HepG2 (cell line): Measurements from ENCODE around the gene CARMIL3. TPM values are rescaled to one million over a fixed set of nuclear protein-coding genes. Genes with fewer than 3 reads are reported as not detected.
A peak's percentile ranks its signal among the peaks of the same experiment; 100 is the strongest.

Source experiments
- AHDC1 ChIP-seq: sonication (generic); formaldehyde crosslinking; IDR thresholded peaks from 2 replicates; pipeline ENCODE4 v1.5.1; 2020; ENCODE audit warnings: mild to moderate bottlenecking, missing genetic modification reagents, borderline replicate concordance
- CHD4 ChIP-seq: fragments of 200-600 bp; sonication (generic); IDR thresholded peaks from 2 replicates; pipeline ENCODE4 v1.7.0; 2017; ENCODE audit warnings: mild to moderate bottlenecking, low read length, borderline replicate concordance
- EZH2 ChIP-seq: conservative IDR thresholded peaks from 2 replicates; pipeline ENCODE4 v1.6.1; 2012; ENCODE audit warnings: mild to moderate bottlenecking, low read depth, low read length, moderate library complexity
- HNRNPK ChIP-seq: fragments of 200-400 bp; formaldehyde crosslinking; IDR thresholded peaks from 2 replicates; pipeline ENCODE4 v1.6.1; 2018; ENCODE audit warnings: low read length, low read depth, moderate library complexity, mild to moderate bottlenecking; ENCODE audit not compliant: poor library complexity, severe bottlenecking
- HNRNPL ChIP-seq: fragments of 200-400 bp; formaldehyde crosslinking; IDR thresholded peaks from 2 replicates; pipeline ENCODE4 v1.6.1; 2017; ENCODE audit warnings: mild to moderate bottlenecking, low read depth, low read length
- KAT7 ChIP-seq: IDR thresholded peaks from 2 replicates; pipeline ENCODE4 v1.6.1; 2018; ENCODE audit warnings: borderline replicate concordance, missing compliant biosample characterization
- NFKB2 ChIP-seq: sonication (generic); formaldehyde crosslinking; IDR thresholded peaks from 2 replicates; pipeline ENCODE4 v1.4.0; 2020; ENCODE audit warnings: missing genetic modification reagents, borderline replicate concordance
- POLR2G ChIP-seq: fragments of 200-400 bp; formaldehyde crosslinking; IDR thresholded peaks from 2 replicates; pipeline ENCODE4 v1.6.1; 2018; ENCODE audit warnings: mild to moderate bottlenecking, low read depth, low read length, moderate library complexity
- PRDM15 ChIP-seq: sonication (generic); formaldehyde crosslinking; IDR thresholded peaks from 2 replicates; pipeline ENCODE4 v1.4.0; 2020; ENCODE audit warnings: missing genetic modification reagents
- SETDB1 ChIP-seq: sonication (generic); formaldehyde crosslinking; IDR thresholded peaks from 2 replicates; pipeline ENCODE4 v1.5.1; 2020; ENCODE audit warnings: missing genetic modification reagents, mild to moderate bottlenecking, borderline replicate concordance
- SPEN ChIP-seq: sonication (generic); formaldehyde crosslinking; IDR thresholded peaks from 2 replicates; pipeline ENCODE4 v1.5.1; 2020; ENCODE audit warnings: low read depth, mild to moderate bottlenecking, missing genetic modification reagents
- TCF12 ChIP-seq, 2 experiments: fragments of 450-650 bp in 1 of 2; sonication (generic) in 1 of 2; formaldehyde crosslinking in 1 of 2; IDR thresholded peaks; 2 replicates each; pipeline versions ENCODE4 v1.6.1 to v1.8.0; 2017 to 2022; ENCODE audit warnings: antibody characterized with exemption in 1 of 2, mild to moderate bottlenecking in 1 of 2, missing genetic modification reagents in 1 of 2, moderate library complexity in 1 of 2
- TEAD3 ChIP-seq: optimal IDR thresholded peaks from 2 replicates; pipeline ENCODE3; 2016; ENCODE audit warnings: borderline replicate concordance
- YEATS2 ChIP-seq: sonication (generic); formaldehyde crosslinking; IDR thresholded peaks from 2 replicates; pipeline ENCODE4 v1.4.0; 2020; ENCODE audit warnings: missing genetic modification reagents, borderline replicate concordance
- ZBTB20 ChIP-seq: sonication (generic); formaldehyde crosslinking; IDR thresholded peaks from 2 replicates; pipeline ENCODE4 v1.8.1; 2023; ENCODE audit warnings: missing genetic modification reagents, low read depth, mild to moderate bottlenecking, borderline replicate concordance
- ZBTB37 ChIP-seq: sonication (generic); formaldehyde crosslinking; IDR thresholded peaks from 2 replicates; pipeline ENCODE4 v1.4.0; 2020; ENCODE audit warnings: mild to moderate bottlenecking, missing genetic modification reagents
- ZNF251 ChIP-seq: sonication (generic); formaldehyde crosslinking; IDR thresholded peaks from 2 replicates; pipeline ENCODE4 v1.9.0; 2021; ENCODE audit warnings: mild to moderate bottlenecking, missing genetic modification reagents
- ZNF781 ChIP-seq: sonication (generic); formaldehyde crosslinking; IDR thresholded peaks from 2 replicates; pipeline ENCODE4 v1.5.1; 2020; ENCODE audit warnings: borderline replicate concordance, mild to moderate bottlenecking, missing genetic modification reagents; ENCODE audit errors: not compliant biosample characterization
- ZNF891 ChIP-seq: sonication (generic); formaldehyde crosslinking; IDR thresholded peaks from 2 replicates; pipeline ENCODE4 v1.5.0; 2020; ENCODE audit warnings: mild to moderate bottlenecking, missing genetic modification reagents
- polyA plus RNA-seq, 8 experiments: library from polyadenylated mRNA; depleted of rRNA in 3 of 8; stranded (reverse) in 7 of 8; unstranded in 1 of 8; fragments of >200 nt; fragmentation: Illumina TruSeq in 4 of 8; extraction: Trizol in 4 of 8; gene quantifications; 2 replicates each; pipeline versions ENCODE4 v1.2.1 to v1.2.3, GENCODE V29; 2011 to 2016; ENCODE audit warnings: low read depth in 4 of 8, missing spikeins in 1 of 8, mixed read lengths in 1 of 8; ENCODE audit not compliant: insufficient read depth in 1 of 8
- total RNA-seq, 5 experiments: library from RNA; depleted of rRNA; stranded (reverse); fragments of >200 nt; fragmentation: Illumina TruSeq; extraction: Trizol; gene quantifications; 2 replicates each; pipeline ENCODE4 v1.2.3, GENCODE V29; 2016; ENCODE audit warnings: low read depth in 1 of 5

The CARMIL3 gene
- total and polyA plus RNA-seq, 2 of the 13 experiments (the other 11 are each of a cell fraction or from before 2014, with no cell fraction given), result 0.27 to 0.55 TPM

DNA sequence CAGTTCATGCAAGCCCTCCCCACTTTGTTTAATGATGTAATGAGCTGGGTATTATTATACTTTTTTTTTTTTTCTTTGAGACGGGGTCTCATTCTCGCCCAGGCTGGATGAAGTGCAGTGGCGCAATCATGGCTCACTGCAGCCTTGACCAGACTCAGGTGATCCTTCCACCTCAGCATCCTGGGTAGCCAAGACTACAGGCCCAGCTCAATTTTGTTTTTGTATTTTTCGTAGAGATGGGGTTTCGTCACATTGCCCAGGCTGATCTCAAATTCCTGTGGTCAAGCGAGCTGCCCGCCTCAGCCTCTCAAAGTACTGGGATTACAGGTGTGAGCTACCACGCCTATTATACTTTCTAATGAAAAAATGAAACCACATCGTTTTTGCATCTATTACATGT lies 58.3 kb downstream of the CARMIL3 start (continued):
- TF ChIP-seq ZNF251 (no peak), PRDM15 (CRISPR knock-in tag) (no peak), POLR2G (no peak), ZNF781 (no peak), SETDB1 (CRISPR knock-in tag) (no peak), HNRNPK (no peak), EZH2 (no peak), AHDC1 (CRISPR knock-in tag) (no peak), CHD4 (no peak), SPEN (CRISPR knock-in tag) (no peak), TCF12 (IDR thresholded peaks at IDR 0.05) (no peak), TCF12 (CRISPR knock-in tag; IDR thresholded peaks at IDR 0.05) (no peak), KAT7 (CRISPR knock-in tag) (no peak; the same call in 1 of the 2 replicates), ZBTB37 (no peak), NFKB2 (CRISPR knock-in tag) (no peak), ZNF891 (CRISPR knock-in tag) (no peak), HNRNPL (no peak), YEATS2 (CRISPR knock-in tag) (no peak), TEAD3 (CRISPR knock-in tag) (peak; percentile 65), ZBTB20 (CRISPR knock-in tag) (no peak)
